GM10266 (cell line): ENCODE measurements around the gene SUOX.
"Not testable (repeated sequence)": the region's sequence is repeated elsewhere in the genome, so short reads cannot be mapped to it uniquely, and the experiment has no call there.

Experiments used
- DNase-seq: peaks from one replicate; pipeline ENCODE4 v3.0.0; 2012; ENCODE audit errors: extremely low spot score
- CTCF ChIP-seq: IDR thresholded peaks from 2 replicates; pipeline ENCODE4 v1.5.1; 2012; ENCODE audit warnings: mild to moderate bottlenecking, low read depth; ENCODE audit not compliant: control insufficient read depth, insufficient read depth; ENCODE audit errors: missing control alignments

Gene SUOX

GRCh38 chr12:56001487-56002100, 4.5 kb downstream of the SUOX start:
- TF ChIP-seq CTCF, result no peak
- DNase-seq, result no peak

GRCh38 chr12:56003376-56003775, 6.3 kb downstream of the SUOX start:
- not testable (repeated sequence) for DNase-seq

- no peak for TF ChIP-seq CTCF
- DNase-seq, result no peak
These were observed 7.1 kb downstream of the SUOX start for GRCh38 chr12:56004211-56004610.

GRCh38 chr12:56007564-56008559, 10.8 kb downstream of the SUOX start:
- DNase-seq, result peak; percentile 84

GRCh38 chr12:56010111-56010570, 13.1 kb downstream of the SUOX start:
- no peak for DNase-seq
- no peak for TF ChIP-seq CTCF

More at GRCh38 chr12:56007564-56008559, 10.8 kb downstream of the SUOX start:
- no peak for TF ChIP-seq CTCF

- TF ChIP-seq CTCF, result no peak
- no peak for DNase-seq
These were observed 14.5 kb downstream of the SUOX start for GRCh38 chr12:56011509-56012090.

GRCh38 chr12:56013482-56013881, 16.4 kb downstream of the SUOX start:
- no peak for DNase-seq
- TF ChIP-seq CTCF, result no peak
